ENCODE measurements around the gene BORCS6. TPM values are rescaled to one million over a fixed set of nuclear protein-coding genes. Genes with fewer than 3 reads are reported as not detected.

Gene BORCS6
- total and polyA plus RNA-seq, 2 of the 13 experiments (the other 11 are each of a cell fraction or from before 2014, with no cell fraction given) = 2.0 to 5.1 TPM

DNA sequence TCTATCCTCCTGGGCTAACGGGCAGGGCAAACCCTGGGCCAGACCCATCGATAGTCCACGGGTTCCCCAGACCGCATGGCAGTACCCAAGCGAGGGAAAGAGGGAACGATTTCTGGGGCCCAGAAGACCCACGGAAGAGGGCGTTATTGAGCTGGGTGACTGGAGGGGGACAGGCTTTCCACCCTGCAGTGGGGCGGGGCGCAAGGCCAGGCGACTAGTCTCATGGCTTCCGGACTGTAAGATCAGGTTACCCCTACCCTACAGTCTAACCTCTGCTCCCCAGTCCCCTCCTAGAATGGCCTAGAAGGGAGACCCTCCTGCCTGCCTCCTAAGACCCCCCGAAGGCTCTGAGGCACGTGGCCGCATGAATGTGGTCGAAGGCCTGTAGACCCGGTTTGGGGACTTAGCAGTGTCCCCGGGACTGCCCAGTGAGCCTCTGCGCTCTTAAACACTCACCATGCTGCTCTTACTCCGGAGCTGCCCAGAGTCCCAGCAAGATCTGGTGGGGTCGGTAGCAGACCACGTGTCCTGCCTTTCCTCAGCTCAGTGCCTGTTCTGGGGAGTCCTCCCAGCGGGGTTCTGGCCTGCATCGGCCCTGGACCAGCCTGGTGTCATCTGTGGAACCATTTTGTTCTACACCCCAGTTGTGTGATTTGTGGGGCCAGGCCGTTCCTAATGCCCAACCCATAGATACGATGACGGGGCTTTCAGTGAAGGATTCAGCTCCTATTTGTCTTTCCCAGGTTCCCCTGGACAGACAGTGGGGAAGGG is 33.6 kb upstream of the BORCS6 start (continued):
- TF ChIP-seq ZFP36L1 (CRISPR knock-in tag; IDR thresholded peaks at IDR 0.05) (0 out of 2 replicates have a peak, but pooled peaks have one; percentile 23), POLR2A (IDR thresholded peaks at IDR 0.05; ENCODE audit: insufficient read depth in 1 of 2, low read depth in 2 of 2, low read length in 2 of 2) (peak; percentile 26 to 58; a peak in 3 of 4 replicates), MYC (CRISPR knock-in tag; IDR thresholded peaks at IDR 0.05; ENCODE audit: borderline replicate concordance) (peak; percentile 67), NCOA5 (CRISPR knock-in tag; IDR thresholded peaks at IDR 0.05) (no peak), SOX13 (IDR thresholded peaks at IDR 0.05) (no peak), SOX13 (CRISPR knock-in tag; conservative IDR thresholded peaks at IDR 0.05 in 1 of 2, IDR thresholded peaks at IDR 0.05 in 1 of 2) (no peak), SAFB2 (CRISPR knock-in tag; IDR thresholded peaks at IDR 0.05; ENCODE audit: borderline replicate concordance, low read depth) (peak; percentile 26; the same call in 1 of the 2 replicates), MAZ (IDR thresholded peaks at IDR 0.05; ENCODE audit: borderline replicate concordance, low read depth, low read length) (no peak), MAZ (CRISPR knock-in tag; IDR thresholded peaks at IDR 0.05; ENCODE audit: low read depth) (peak; percentile 91; the same call in 1 of the 2 replicates), BRD4 (CRISPR knock-in tag; IDR thresholded peaks at IDR 0.05) (0 out of 2 replicates have a peak, but pooled peaks have one; percentile 20), ZSCAN22 (CRISPR knock-in tag; IDR thresholded peaks at IDR 0.05) (no peak), TBL1XR1 (IDR thresholded peaks at IDR 0.05; ENCODE audit: borderline replicate concordance, low read length, partially characterized antibody) (no peak), ZNF773 (CRISPR knock-in tag; IDR thresholded peaks at IDR 0.05; ENCODE audit: borderline replicate concordance) (no peak), CSRNP1 (CRISPR knock-in tag; IDR thresholded peaks at IDR 0.05) (no peak), HMG20A (CRISPR knock-in tag; IDR thresholded peaks at IDR 0.05; ENCODE audit: borderline replicate concordance) (no peak), HES4 (CRISPR knock-in tag; IDR thresholded peaks at IDR 0.05; ENCODE audit: borderline replicate concordance) (0 out of 2 replicates have a peak, but pooled peaks have one; percentile 53), JUND (CRISPR knock-in tag; IDR thresholded peaks at IDR 0.05) (0 out of 2 replicates have a peak, but pooled peaks have one; percentile 10), GTF3A (CRISPR knock-in tag; conservative IDR thresholded peaks at IDR 0.05) (peak; percentile 85; the same call in 1 of the 2 replicates), SIX4 (CRISPR knock-in tag; IDR thresholded peaks at IDR 0.05) (no peak), EEA1 (CRISPR knock-in tag; IDR thresholded peaks at IDR 0.05; ENCODE audit: borderline replicate concordance) (peak; percentile 40; the same call in 1 of the 2 replicates), ZFX (CRISPR knock-in tag; IDR thresholded peaks at IDR 0.05; ENCODE audit: low read depth) (peak; percentile 63), DPF2 (CRISPR knock-in tag; IDR thresholded peaks at IDR 0.05; ENCODE audit: borderline replicate concordance, low read depth) (no peak), ZFP37 (CRISPR knock-in tag; IDR thresholded peaks at IDR 0.05; ENCODE audit: borderline replicate concordance) (peak; percentile 25; the same call in 1 of the 2 replicates), PAX8 (CRISPR knock-in tag; IDR thresholded peaks at IDR 0.05; ENCODE audit: borderline replicate concordance) (0 out of 2 replicates have a peak, but pooled peaks have one; percentile 15)
- TF ChIP-seq, protein P1, sequence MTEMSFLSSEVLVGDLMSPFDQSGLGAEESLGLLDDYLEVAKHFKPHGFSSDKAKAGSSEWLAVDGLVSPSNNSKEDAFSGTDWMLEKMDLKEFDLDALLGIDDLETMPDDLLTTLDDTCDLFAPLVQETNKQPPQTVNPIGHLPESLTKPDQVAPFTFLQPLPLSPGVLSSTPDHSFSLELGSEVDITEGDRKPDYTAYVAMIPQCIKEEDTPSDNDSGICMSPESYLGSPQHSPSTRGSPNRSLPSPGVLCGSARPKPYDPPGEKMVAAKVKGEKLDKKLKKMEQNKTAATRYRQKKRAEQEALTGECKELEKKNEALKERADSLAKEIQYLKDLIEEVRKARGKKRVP (CRISPR knock-in tag; IDR thresholded peaks at IDR 0.05) = no peak; a peak in 1 of 4 replicates
- TF ChIP-seq, protein P2, sequence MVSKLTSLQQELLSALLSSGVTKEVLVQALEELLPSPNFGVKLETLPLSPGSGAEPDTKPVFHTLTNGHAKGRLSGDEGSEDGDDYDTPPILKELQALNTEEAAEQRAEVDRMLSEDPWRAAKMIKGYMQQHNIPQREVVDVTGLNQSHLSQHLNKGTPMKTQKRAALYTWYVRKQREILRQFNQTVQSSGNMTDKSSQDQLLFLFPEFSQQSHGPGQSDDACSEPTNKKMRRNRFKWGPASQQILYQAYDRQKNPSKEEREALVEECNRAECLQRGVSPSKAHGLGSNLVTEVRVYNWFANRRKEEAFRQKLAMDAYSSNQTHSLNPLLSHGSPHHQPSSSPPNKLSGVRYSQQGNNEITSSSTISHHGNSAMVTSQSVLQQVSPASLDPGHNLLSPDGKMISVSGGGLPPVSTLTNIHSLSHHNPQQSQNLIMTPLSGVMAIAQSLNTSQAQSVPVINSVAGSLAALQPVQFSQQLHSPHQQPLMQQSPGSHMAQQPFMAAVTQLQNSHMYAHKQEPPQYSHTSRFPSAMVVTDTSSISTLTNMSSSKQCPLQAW (CRISPR knock-in tag; IDR thresholded peaks at IDR 0.05) = 0 out of 2 replicates have a peak, but pooled peaks have one; percentile 11

All from HepG2 (cell line).